HAP-1 (cell line): ENCODE measurements around the gene CYP26B1.

Experiments
- DNase-seq, 2 experiments: peaks; one replicate each; pipeline ENCODE4 v3.0.0-alpha.2; 2016 to 2020; ENCODE audit warnings: low spot score in 2 of 2
- H3K27me3 ChIP-seq: fragments of 250-450 bp; sonication (Bioruptor Pico); 2 replicates; pipeline ENCODE4 v1.5.1; 2020; ENCODE audit warnings: low read depth, mild to moderate bottlenecking, moderate library complexity
- H3K36me3 ChIP-seq: fragments of 250-450 bp; sonication (Bioruptor Pico); replicated peaks from 2 replicates; pipeline ENCODE4 v1.5.1; 2020; ENCODE audit warnings: mild to moderate bottlenecking
- H3K4me1 ChIP-seq: fragments of 250-450 bp; sonication (Bioruptor Pico); 2 replicates; pipeline ENCODE4 v1.5.1; 2020; ENCODE audit warnings: mild to moderate bottlenecking
- H3K4me3 ChIP-seq: fragments of 250-450 bp; sonication (Bioruptor Pico); 2 replicates; pipeline ENCODE4 v1.5.1; 2020; ENCODE audit warnings: mild to moderate bottlenecking, moderate library complexity
- H3K9me3 ChIP-seq: fragments of 250-450 bp; sonication (Bioruptor Pico); 2 replicates; pipeline ENCODE4 v1.5.1; 2020; ENCODE audit warnings: mild to moderate bottlenecking, moderate library complexity
- in situ Hi-C: fragments of 300-500 bp; cut with MboI; formaldehyde crosslinking; loops from 3 replicates; pipeline ENCODE4 v1.14.3; 2020; ENCODE audit warnings: low sequenced_read_pairs, inconsistent platforms, mixed read lengths

The CYP26B1 gene

GRCh38 chr2:72166279-72166678 is 18.6 kb upstream of the CYP26B1 start:
- H3K9me3 ChIP-seq: no peaks in the 10 kb centered on the region
- DNase-seq: no peak
- H3K27me3 ChIP-seq: peaks cover 14% of the 10 kb centered on the region; the same call in 1 of the 2 replicates
- no peaks in the 10 kb centered on the region for H3K36me3 ChIP-seq
- no peak overlapping the region for H3K4me3 ChIP-seq
- no peaks in the 10 kb centered on the region for H3K4me1 ChIP-seq
- in situ Hi-C loops: loop anchor here (25.0 kb wide), 1 partner anchor 571 kb away; no protein-coding TSS in a partner anchor

- Histone ChIP-seq H3K9me3 (no peaks in the 10 kb centered on the region), H3K27me3 (peaks cover 14% of the 10 kb centered on the region; the same call in 1 of the 2 replicates), H3K4me1 (no peaks in the 10 kb centered on the region), H3K4me3 (no peak overlapping the region), H3K36me3 (no peaks in the 10 kb centered on the region)
- DNase-seq: no peak
- in situ Hi-C loops: loop anchor here (25.0 kb wide), 1 partner anchor 572 kb away; no protein-coding TSS in a partner anchor
Observed at GRCh38 chr2:72165792-72166191, 18.1 kb upstream of the CYP26B1 start.

GRCh38 chr2:72162574-72162973 is 14.9 kb upstream of the CYP26B1 start:
- H3K27me3 ChIP-seq: peaks cover 14% of the 10 kb centered on the region; the same call in 1 of the 2 replicates
- H3K4me3 ChIP-seq: no peak overlapping the region
- H3K9me3 ChIP-seq: no peaks in the 10 kb centered on the region
- H3K36me3 ChIP-seq: no peaks in the 10 kb centered on the region
- in situ Hi-C loops: loop anchor here (25.0 kb wide), 1 partner anchor 575 kb away; no protein-coding TSS in a partner anchor
- no peaks in the 10 kb centered on the region for H3K4me1 ChIP-seq
- DNase-seq: no peak

GRCh38 chr2:72159211-72159993 is 11.7 kb upstream of the CYP26B1 start:
- no peaks in the 10 kb centered on the region for H3K4me1 ChIP-seq
- DNase-seq: no peak
- no peaks in the 10 kb centered on the region for H3K9me3 ChIP-seq
- in situ Hi-C loops: loop anchor here (25.0 kb wide), 1 partner anchor 578 kb away; no protein-coding TSS in a partner anchor
- no peaks in the 10 kb centered on the region for H3K36me3 ChIP-seq
- no peak overlapping the region for H3K4me3 ChIP-seq
- H3K27me3 ChIP-seq: peaks cover 23% of the 10 kb centered on the region

- Histone ChIP-seq H3K36me3 (no peaks in the 10 kb centered on the region), H3K9me3 (no peaks in the 10 kb centered on the region), H3K4me3 (no peak overlapping the region), H3K4me1 (no peaks in the 10 kb centered on the region), H3K27me3 (peaks cover 21% of the 10 kb centered on the region)
- DNase-seq: no peak
- in situ Hi-C loops: loop anchor here (25.0 kb wide), 1 partner anchor 579 kb away; no protein-coding TSS in a partner anchor
Observed at GRCh38 chr2:72157871-72158771, 10.5 kb upstream of the CYP26B1 start.

- Histone ChIP-seq H3K4me1 (no peaks in the 10 kb centered on the region), H3K4me3 (no peak overlapping the region), H3K36me3 (no peaks in the 10 kb centered on the region), H3K27me3 (peaks cover 15% of the 10 kb centered on the region), H3K9me3 (no peaks in the 10 kb centered on the region)
- no peak for DNase-seq
- in situ Hi-C loops: loop anchor here (25.0 kb wide), 1 partner anchor 580 kb away; no protein-coding TSS in a partner anchor
Observed at GRCh38 chr2:72156872-72157271, 9.2 kb upstream of the CYP26B1 start.

- no peaks in the 10 kb centered on the region for H3K4me1 ChIP-seq
- no peak for DNase-seq
- in situ Hi-C loops: loop anchor here (25.0 kb wide), 1 partner anchor 582 kb away; no protein-coding TSS in a partner anchor
- no peaks in the 10 kb centered on the region for H3K36me3 ChIP-seq
- H3K27me3 ChIP-seq: peaks cover 12% of the 10 kb centered on the region
- H3K4me3 ChIP-seq: no peak overlapping the region
- H3K9me3 ChIP-seq: no peaks in the 10 kb centered on the region
Observed at GRCh38 chr2:72155737-72156136, 8.1 kb upstream of the CYP26B1 start.

- DNase-seq: no peak
- H3K36me3 ChIP-seq: no peaks in the 10 kb centered on the region
- H3K4me1 ChIP-seq: no peaks in the 10 kb centered on the region
- no peaks in the 10 kb centered on the region for H3K9me3 ChIP-seq
- in situ Hi-C loops: loop anchor here (25.0 kb wide), 1 partner anchor 582 kb away; no protein-coding TSS in a partner anchor
- H3K4me3 ChIP-seq: no peak overlapping the region
- H3K27me3 ChIP-seq: peaks cover 12% of the 10 kb centered on the region
Observed at GRCh38 chr2:72155151-72155550, 7.5 kb upstream of the CYP26B1 start.

GRCh38 chr2:72154386-72154975 is 6.8 kb upstream of the CYP26B1 start:
- H3K4me1 ChIP-seq: peaks cover under 1% of the 10 kb centered on the region
- in situ Hi-C loops: loop anchor here (5.0 to 25.0 kb wide), 3 partner anchors 227 to 607 kb away; no protein-coding TSS in a partner anchor
- peaks cover 18% of the 10 kb centered on the region for H3K27me3 ChIP-seq
- H3K9me3 ChIP-seq: no peaks in the 10 kb centered on the region
- H3K4me3 ChIP-seq: no peak overlapping the region
- no peak for DNase-seq
- no peaks in the 10 kb centered on the region for H3K36me3 ChIP-seq

GRCh38 chr2:72153924-72154323 is 6.3 kb upstream of the CYP26B1 start:
- H3K4me1 ChIP-seq: peaks cover 3% of the 10 kb centered on the region
- no peak overlapping the region for H3K4me3 ChIP-seq
- H3K9me3 ChIP-seq: no peaks in the 10 kb centered on the region
- no peak for DNase-seq
- H3K27me3 ChIP-seq: peaks cover 23% of the 10 kb centered on the region
- H3K36me3 ChIP-seq: no peaks in the 10 kb centered on the region
- in situ Hi-C loops: loop anchor here (5.0 to 25.0 kb wide), 3 partner anchors 227 to 607 kb away; no protein-coding TSS in a partner anchor

- Histone ChIP-seq H3K27me3 (peaks cover 23% of the 10 kb centered on the region), H3K36me3 (no peaks in the 10 kb centered on the region), H3K4me3 (no peak overlapping the region), H3K4me1 (peaks cover 3% of the 10 kb centered on the region), H3K9me3 (no peaks in the 10 kb centered on the region)
- DNase-seq: no peak
- in situ Hi-C loops: loop anchor here (5.0 to 25.0 kb wide), 3 partner anchors 226 to 606 kb away; no protein-coding TSS in a partner anchor
Observed at GRCh38 chr2:72153026-72153791, 5.5 kb upstream of the CYP26B1 start.

GRCh38 chr2:72150861-72151356 is 3.2 kb upstream of the CYP26B1 start:
- no peaks in the 10 kb centered on the region for H3K9me3 ChIP-seq
- no peaks in the 10 kb centered on the region for H3K36me3 ChIP-seq
- DNase-seq: no peak
- peaks cover 16% of the 10 kb centered on the region for H3K27me3 ChIP-seq
- H3K4me1 ChIP-seq: peaks cover 5% of the 10 kb centered on the region
- H3K4me3 ChIP-seq: no peak overlapping the region
- in situ Hi-C loops: loop anchor here (5.0 to 25.0 kb wide), 3 partner anchors 224 to 604 kb away; no protein-coding TSS in a partner anchor
